SK-N-SH treated with all-trans-retinoic acid at 6 μM for 48 hours (cell line): ENCODE results near the gene GAREM1.
"Not testable (repeated sequence)": the region's sequence is repeated elsewhere in the genome, so short reads cannot be mapped to it uniquely, and the experiment has no call there.

Experiments
- ATAC-seq: fragments of 200-7000 bp; cut with Tn5 transposase; 3 replicates; pipeline ENCODE4 v1.9.1; 2020; ENCODE audit warnings: mild to moderate bottlenecking, moderate library complexity
- ARNTL ChIP-seq: fragments of 450-650 bp; formaldehyde crosslinking; IDR thresholded peaks from 2 replicates; pipeline ENCODE4 v1.5.0; 2020; ENCODE audit warnings: low read depth, mild to moderate bottlenecking, moderate library complexity, borderline replicate concordance
- BACH2 ChIP-seq: fragments of 250-450 bp; sonication (Bioruptor Pico); IDR thresholded peaks from 2 replicates; pipeline ENCODE4 v1.9.0; 2021; ENCODE audit warnings: mild to moderate bottlenecking, borderline replicate concordance
- CREB5 ChIP-seq: fragments of 250-450 bp; sonication (Bioruptor Pico); IDR thresholded peaks from 2 replicates; pipeline ENCODE4 v1.5.1; 2020; ENCODE audit warnings: low read depth, mild to moderate bottlenecking, moderate library complexity
- ESRRG ChIP-seq: fragments of 250-450 bp; sonication (Bioruptor Pico); IDR thresholded peaks from 2 replicates; pipeline ENCODE4 v1.6.1; 2021; ENCODE audit warnings: mild to moderate bottlenecking
- GLIS3 ChIP-seq: fragments of 250-450 bp; sonication (Bioruptor Pico); IDR thresholded peaks from 2 replicates; pipeline ENCODE4 v1.5.0; 2020; ENCODE audit warnings: mild to moderate bottlenecking, moderate library complexity
- ISL1 ChIP-seq: fragments of 250-450 bp; sonication (Bioruptor Pico); IDR thresholded peaks from 2 replicates; pipeline ENCODE4 v2.1.2; 2022; ENCODE audit warnings: mild to moderate bottlenecking, moderate library complexity
- OSR1 ChIP-seq: fragments of 250-450 bp; sonication (Bioruptor Pico); IDR thresholded peaks from 2 replicates; pipeline ENCODE4 v1.8.0; 2022; ENCODE audit warnings: moderate library complexity, mild to moderate bottlenecking, inconsistent platforms
- RARB ChIP-seq: fragments of 250-450 bp; sonication (Bioruptor Pico); IDR thresholded peaks from 2 replicates; pipeline ENCODE4 v1.8.0; 2021; ENCODE audit warnings: mild to moderate bottlenecking, moderate library complexity
- TCF4 ChIP-seq: fragments of 250-450 bp; sonication (Bioruptor Pico); IDR thresholded peaks from 2 replicates; pipeline ENCODE4 v1.8.0; 2021; ENCODE audit warnings: mild to moderate bottlenecking, moderate library complexity, borderline replicate concordance
- TOX ChIP-seq: fragments of 250-450 bp; sonication (Bioruptor Pico); IDR thresholded peaks from 2 replicates; pipeline ENCODE4 v1.8.0; 2021; ENCODE audit warnings: mild to moderate bottlenecking, moderate library complexity, borderline replicate concordance
- ZC3H10 ChIP-seq: fragments of 250-450 bp; sonication (Bioruptor Pico); IDR thresholded peaks from 2 replicates; pipeline ENCODE4 v1.5.1; 2021; ENCODE audit warnings: mild to moderate bottlenecking, moderate library complexity
- ZFP3 ChIP-seq: fragments of 250-450 bp; sonication (Bioruptor Pico); IDR thresholded peaks from 2 replicates; pipeline ENCODE4 v1.5.0; 2020; ENCODE audit warnings: mild to moderate bottlenecking, moderate library complexity
- ZFP30 ChIP-seq: fragments of 450-650 bp; formaldehyde crosslinking; IDR thresholded peaks from 2 replicates; pipeline ENCODE4 v1.5.0; 2022; ENCODE audit warnings: mild to moderate bottlenecking, moderate library complexity
- ZNF70 ChIP-seq: fragments of 450-650 bp; formaldehyde crosslinking; IDR thresholded peaks from 2 replicates; pipeline ENCODE4 v1.5.0; 2020; ENCODE audit warnings: mild to moderate bottlenecking, moderate library complexity
- ZNF8 ChIP-seq: fragments of 450-650 bp; formaldehyde crosslinking; IDR thresholded peaks from 2 replicates; pipeline ENCODE4 v1.5.0; 2020; ENCODE audit warnings: mild to moderate bottlenecking, moderate library complexity
- TF ChIP-seq, protein P1 (sequence below): fragments of 250-450 bp; sonication (Bioruptor Pico); IDR thresholded peaks from 2 replicates; pipeline ENCODE4 v1.8.0; 2021; ENCODE audit warnings: low read depth, mild to moderate bottlenecking, moderate library complexity, borderline replicate concordance
- TF ChIP-seq, protein P2 (sequence below): fragments of 250-450 bp; sonication (Bioruptor Pico); IDR thresholded peaks from 2 replicates; pipeline ENCODE4 v1.5.1; 2021; ENCODE audit warnings: mild to moderate bottlenecking, moderate library complexity
- TF ChIP-seq, protein P3 (sequence below): fragments of 250-450 bp; sonication (Bioruptor Pico); IDR thresholded peaks from 2 replicates; pipeline ENCODE4 v1.8.0; 2020; ENCODE audit warnings: mild to moderate bottlenecking, moderate library complexity, borderline replicate concordance
- TF ChIP-seq, protein P4 (sequence below): fragments of 250-450 bp; sonication (Bioruptor Pico); IDR thresholded peaks from 2 replicates; pipeline ENCODE4 v1.5.0; 2020; ENCODE audit warnings: mild to moderate bottlenecking, moderate library complexity

Gene GAREM1

GRCh38 chr18:32291623-32292022 is 179.1 kb downstream of the GAREM1 start:
- not testable (repeated sequence) for ATAC-seq
- 0 out of 2 replicates have a peak, but pooled peaks have one; percentile 20 for TF ChIP-seq ZNF8 (CRISPR knock-in tag)

GRCh38 chr18:32290810-32291209 is 179.9 kb downstream of the GAREM1 start:
- TF ChIP-seq ZNF8 (CRISPR knock-in tag) (no peak), RARB (CRISPR knock-in tag) (no peak), ZNF70 (CRISPR knock-in tag) (no peak), OSR1 (no peak), ZC3H10 (no peak), ARNTL (CRISPR knock-in tag) (no peak), GLIS3 (CRISPR knock-in tag) (no peak)
- TF ChIP-seq, protein P1, sequence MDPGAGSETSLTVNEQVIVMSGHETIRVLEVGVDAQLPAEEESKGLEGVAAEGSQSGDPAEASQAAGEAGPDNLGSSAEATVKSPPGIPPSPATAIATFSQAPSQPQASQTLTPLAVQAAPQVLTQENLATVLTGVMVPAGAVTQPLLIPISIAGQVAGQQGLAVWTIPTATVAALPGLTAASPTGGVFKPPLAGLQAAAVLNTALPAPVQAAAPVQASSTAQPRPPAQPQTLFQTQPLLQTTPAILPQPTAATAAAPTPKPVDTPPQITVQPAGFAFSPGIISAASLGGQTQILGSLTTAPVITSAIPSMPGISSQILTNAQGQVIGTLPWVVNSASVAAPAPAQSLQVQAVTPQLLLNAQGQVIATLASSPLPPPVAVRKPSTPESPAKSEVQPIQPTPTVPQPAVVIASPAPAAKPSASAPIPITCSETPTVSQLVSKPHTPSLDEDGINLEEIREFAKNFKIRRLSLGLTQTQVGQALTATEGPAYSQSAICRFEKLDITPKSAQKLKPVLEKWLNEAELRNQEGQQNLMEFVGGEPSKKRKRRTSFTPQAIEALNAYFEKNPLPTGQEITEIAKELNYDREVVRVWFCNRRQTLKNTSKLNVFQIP (CRISPR knock-in tag): no peak
- TF ChIP-seq, protein P2, sequence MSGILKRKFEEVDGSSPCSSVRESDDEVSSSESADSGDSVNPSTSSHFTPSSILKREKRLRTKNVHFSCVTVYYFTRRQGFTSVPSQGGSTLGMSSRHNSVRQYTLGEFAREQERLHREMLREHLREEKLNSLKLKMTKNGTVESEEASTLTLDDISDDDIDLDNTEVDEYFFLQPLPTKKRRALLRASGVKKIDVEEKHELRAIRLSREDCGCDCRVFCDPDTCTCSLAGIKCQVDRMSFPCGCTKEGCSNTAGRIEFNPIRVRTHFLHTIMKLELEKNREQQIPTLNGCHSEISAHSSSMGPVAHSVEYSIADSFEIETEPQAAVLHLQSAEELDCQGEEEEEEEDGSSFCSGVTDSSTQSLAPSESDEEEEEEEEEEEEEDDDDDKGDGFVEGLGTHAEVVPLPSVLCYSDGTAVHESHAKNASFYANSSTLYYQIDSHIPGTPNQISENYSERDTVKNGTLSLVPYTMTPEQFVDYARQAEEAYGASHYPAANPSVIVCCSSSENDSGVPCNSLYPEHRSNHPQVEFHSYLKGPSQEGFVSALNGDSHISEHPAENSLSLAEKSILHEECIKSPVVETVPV (CRISPR knock-in tag): no peak
- TF ChIP-seq, protein P3, sequence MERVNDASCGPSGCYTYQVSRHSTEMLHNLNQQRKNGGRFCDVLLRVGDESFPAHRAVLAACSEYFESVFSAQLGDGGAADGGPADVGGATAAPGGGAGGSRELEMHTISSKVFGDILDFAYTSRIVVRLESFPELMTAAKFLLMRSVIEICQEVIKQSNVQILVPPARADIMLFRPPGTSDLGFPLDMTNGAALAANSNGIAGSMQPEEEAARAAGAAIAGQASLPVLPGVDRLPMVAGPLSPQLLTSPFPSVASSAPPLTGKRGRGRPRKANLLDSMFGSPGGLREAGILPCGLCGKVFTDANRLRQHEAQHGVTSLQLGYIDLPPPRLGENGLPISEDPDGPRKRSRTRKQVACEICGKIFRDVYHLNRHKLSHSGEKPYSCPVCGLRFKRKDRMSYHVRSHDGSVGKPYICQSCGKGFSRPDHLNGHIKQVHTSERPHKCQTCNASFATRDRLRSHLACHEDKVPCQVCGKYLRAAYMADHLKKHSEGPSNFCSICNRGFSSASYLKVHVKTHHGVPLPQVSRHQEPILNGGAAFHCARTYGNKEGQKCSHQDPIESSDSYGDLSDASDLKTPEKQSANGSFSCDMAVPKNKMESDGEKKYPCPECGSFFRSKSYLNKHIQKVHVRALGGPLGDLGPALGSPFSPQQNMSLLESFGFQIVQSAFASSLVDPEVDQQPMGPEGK: no peak
- TF ChIP-seq, all 23 proteins: peak for 0
- no peak for ATAC-seq

GRCh38 chr18:32289483-32290075 is 181.1 kb downstream of the GAREM1 start:
- TF ChIP-seq ZC3H10 (no peak), CREB5 (CRISPR knock-in tag) (no peak), ZNF70 (CRISPR knock-in tag) (no peak), BACH2 (CRISPR knock-in tag) (no peak), ESRRG (CRISPR knock-in tag) (no peak), ISL1 (CRISPR knock-in tag) (no peak)
- TF ChIP-seq, protein P3: no peak
- TF ChIP-seq, protein P1 (CRISPR knock-in tag): no peak
- peak; percentile 94 for ATAC-seq

GRCh38 chr18:32287873-32288272 is 182.8 kb downstream of the GAREM1 start:
- ATAC-seq: no peak
- TF ChIP-seq GLIS3 (CRISPR knock-in tag): no peak
- no peak for TF ChIP-seq ZFP3 (CRISPR knock-in tag)
- TF ChIP-seq, protein P1 (CRISPR knock-in tag): no peak
- no peak for TF ChIP-seq TOX (CRISPR knock-in tag)
- TF ChIP-seq ZFP30: no peak
- TF ChIP-seq CREB5 (CRISPR knock-in tag): no peak
- TF ChIP-seq ISL1 (CRISPR knock-in tag): no peak
- TF ChIP-seq RARB (CRISPR knock-in tag): no peak
- no peak for TF ChIP-seq TCF4 (CRISPR knock-in tag)
- TF ChIP-seq ESRRG (CRISPR knock-in tag): no peak
- TF ChIP-seq, protein P4, sequence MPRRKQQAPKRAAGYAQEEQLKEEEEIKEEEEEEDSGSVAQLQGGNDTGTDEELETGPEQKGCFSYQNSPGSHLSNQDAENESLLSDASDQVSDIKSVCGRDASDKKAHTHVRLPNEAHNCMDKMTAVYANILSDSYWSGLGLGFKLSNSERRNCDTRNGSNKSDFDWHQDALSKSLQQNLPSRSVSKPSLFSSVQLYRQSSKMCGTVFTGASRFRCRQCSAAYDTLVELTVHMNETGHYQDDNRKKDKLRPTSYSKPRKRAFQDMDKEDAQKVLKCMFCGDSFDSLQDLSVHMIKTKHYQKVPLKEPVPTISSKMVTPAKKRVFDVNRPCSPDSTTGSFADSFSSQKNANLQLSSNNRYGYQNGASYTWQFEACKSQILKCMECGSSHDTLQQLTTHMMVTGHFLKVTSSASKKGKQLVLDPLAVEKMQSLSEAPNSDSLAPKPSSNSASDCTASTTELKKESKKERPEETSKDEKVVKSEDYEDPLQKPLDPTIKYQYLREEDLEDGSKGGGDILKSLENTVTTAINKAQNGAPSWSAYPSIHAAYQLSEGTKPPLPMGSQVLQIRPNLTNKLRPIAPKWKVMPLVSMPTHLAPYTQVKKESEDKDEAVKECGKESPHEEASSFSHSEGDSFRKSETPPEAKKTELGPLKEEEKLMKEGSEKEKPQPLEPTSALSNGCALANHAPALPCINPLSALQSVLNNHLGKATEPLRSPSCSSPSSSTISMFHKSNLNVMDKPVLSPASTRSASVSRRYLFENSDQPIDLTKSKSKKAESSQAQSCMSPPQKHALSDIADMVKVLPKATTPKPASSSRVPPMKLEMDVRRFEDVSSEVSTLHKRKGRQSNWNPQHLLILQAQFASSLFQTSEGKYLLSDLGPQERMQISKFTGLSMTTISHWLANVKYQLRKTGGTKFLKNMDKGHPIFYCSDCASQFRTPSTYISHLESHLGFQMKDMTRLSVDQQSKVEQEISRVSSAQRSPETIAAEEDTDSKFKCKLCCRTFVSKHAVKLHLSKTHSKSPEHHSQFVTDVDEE: no peak
